Measurements from ENCODE around the gene CRK. TPM values are rescaled to one million over a fixed set of nuclear protein-coding genes. Genes with fewer than 3 reads are reported as not detected.

The CRK gene
- 81.2 to 111 TPM (median 88.6 TPM) in 5 replicates for total RNA-seq (2022; extraction: Qiagen RNA extraction)

GRCh38 chr17:1455797-1456599 lies at the start of gene CRK:
Gene CRK, minus strand, starts transcription at chr17:1456232. Its CDS starts 115 bp downstream, at chr17:1456117.

GRCh38 chr17:1492249-1493206 lies 36.5 kb upstream of the CRK start, which contains the start of gene MYO1C:
Gene MYO1C, minus strand, starts transcription at chr17:1492686. Its CDS starts 199 bp downstream, at chr17:1492487.

GRCh38 chr17:1399679-1400512 lies 56.1 kb downstream of the CRK start, which contains the start of gene YWHAE:
Gene YWHAE, minus strand, starts transcription at chr17:1400222. Its CDS starts 112 bp downstream, at chr17:1400110.

Other genes starting within 250 kb of the CRK start
- not detected in 5 replicates for gene BHLHA9, start 185.8 kb downstream of the CRK start, total RNA-seq (2022; extraction: Qiagen RNA extraction)
- not detected in 5 replicates for gene TRARG1, start 176.6 kb downstream of the CRK start, total RNA-seq (2022; extraction: Qiagen RNA extraction)
- gene YWHAE, start 56.0 kb downstream of the CRK start, total RNA-seq (2022; extraction: Qiagen RNA extraction): 541 to 1,166 TPM (median 607 TPM) in 5 replicates
- 123 to 137 TPM (median 134 TPM) in 5 replicates for gene MYO1C, start 36.5 kb upstream of the CRK start, total RNA-seq (2022; extraction: Qiagen RNA extraction)
- 24.1 to 26.5 TPM (median 25.8 TPM) in 5 replicates for gene INPP5K, start 60.4 kb upstream of the CRK start, total RNA-seq (2022; extraction: Qiagen RNA extraction)
- gene PITPNA, start 106.6 kb upstream of the CRK start, total RNA-seq (2022; extraction: Qiagen RNA extraction): 63.5 to 70.5 TPM (median 66.9 TPM) in 5 replicates
- 4.9 to 6.2 TPM (median 5.9 TPM) in 5 replicates for gene SLC43A2, start 172.6 kb upstream of the CRK start, total RNA-seq (2022; extraction: Qiagen RNA extraction)
- 0.18 to 0.38 TPM (median 0.21 TPM) in 5 replicates for gene SCARF1, start 189.5 kb upstream of the CRK start, total RNA-seq (2022; extraction: Qiagen RNA extraction)
- 11.5 to 19.8 TPM (median 16.9 TPM) in 5 replicates for gene RILP, start 193.6 kb upstream of the CRK start, total RNA-seq (2022; extraction: Qiagen RNA extraction)
- 246 to 278 TPM (median 255 TPM) in 5 replicates for gene PRPF8, start 228.6 kb upstream of the CRK start, total RNA-seq (2022; extraction: Qiagen RNA extraction)